DMS 273 treated with DMSO at 0.1 percent for 48 hours (cell line): ENCODE data around the gene TSPAN31.
"Not testable (repeated sequence)": the region's sequence is repeated elsewhere in the genome, so short reads cannot be mapped to it uniquely, and the experiment has no call there.

ENCODE experiments used
- DNase-seq: peaks from one replicate; lab custom pipeline; 2025; lab: John Stamatoyannopoulos, UW

Gene TSPAN31

GRCh38 chr12:57767305-57767698 is 22.5 kb downstream of the TSPAN31 start:
- no peak for DNase-seq

GRCh38 chr12:57767876-57768275 is 23.0 kb downstream of the TSPAN31 start:
- DNase-seq: no peak

GRCh38 chr12:57769594-57769993 is 24.8 kb downstream of the TSPAN31 start:
- DNase-seq: no peak

- no peak for DNase-seq
Measured at GRCh38 chr12:57770734-57771133, 25.9 kb downstream of the TSPAN31 start.

DNA sequence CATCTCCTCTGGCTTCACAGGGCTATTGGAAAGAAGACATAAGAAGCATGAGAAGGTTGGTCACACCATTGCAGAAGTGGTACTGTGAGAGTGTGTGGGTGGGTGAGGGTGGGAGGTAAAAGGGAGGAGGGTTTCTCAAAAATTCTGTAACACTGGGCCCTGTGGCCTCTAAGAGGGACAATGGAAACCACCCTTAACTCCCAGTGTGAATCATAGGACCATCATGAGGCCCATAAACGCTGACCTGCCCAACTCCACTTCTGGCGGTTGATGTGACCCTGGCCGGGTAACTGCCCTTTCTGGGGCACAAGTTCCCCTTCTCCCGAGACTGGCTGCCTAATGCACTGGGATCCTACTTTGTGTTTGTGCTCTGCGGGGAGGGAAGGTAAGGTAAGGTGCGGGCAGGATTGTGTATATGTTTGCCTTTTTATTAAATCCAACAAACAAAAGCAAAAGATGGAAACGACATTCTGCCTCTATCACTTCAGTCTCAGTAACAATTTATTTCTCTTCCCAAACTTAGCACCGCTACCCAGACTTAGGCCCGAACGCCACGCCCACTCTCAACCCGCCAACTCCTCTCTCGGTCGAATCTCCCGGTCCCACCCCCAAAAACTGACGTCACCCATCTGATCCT is 26.5 kb downstream of the TSPAN31 start:
- DNase-seq: peak; percentile 83

DNA sequence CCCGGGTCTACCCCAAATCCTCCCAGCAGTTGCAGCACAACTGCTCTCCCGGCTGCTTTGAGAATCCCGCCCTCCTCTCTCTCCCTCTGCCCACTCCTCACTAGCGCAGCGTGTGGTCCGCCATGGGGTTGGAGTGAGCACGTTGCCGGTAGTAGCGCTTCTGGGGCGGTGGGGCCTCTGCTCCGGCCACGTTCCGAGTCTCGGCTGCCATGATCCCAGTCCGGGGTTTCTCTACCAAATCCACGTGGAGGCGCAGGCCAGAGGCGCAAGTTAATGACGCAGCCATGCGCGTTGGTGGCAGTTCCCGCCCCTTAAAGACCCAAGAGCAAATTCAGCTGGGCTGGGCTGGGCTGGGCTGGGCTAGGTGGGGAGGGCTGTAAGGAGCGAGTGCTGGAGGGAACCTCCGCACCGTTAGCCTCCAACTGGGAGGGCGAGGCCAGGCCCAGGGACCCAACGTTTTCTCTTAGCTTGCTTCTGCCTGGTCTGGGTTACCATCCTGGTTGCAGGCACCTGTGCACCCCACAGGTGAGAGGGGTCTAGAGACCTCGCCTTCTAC is 27.1 kb downstream of the TSPAN31 start, which contains the start of gene METTL1:
Gene METTL1 (minus strand): TSS at position 233 of the 556 bp plus-strand sequence. CDS start 22 bp downstream, at position 211.
- DNase-seq: peak; percentile 88

- no peak for DNase-seq
Measured at GRCh38 chr12:57772429-57773322, 27.8 kb downstream of the TSPAN31 start, which contains the start of gene EEF1AKMT3. Gene EEF1AKMT3, plus strand, starts transcription at chr12:57772614. Its CDS starts 111 bp downstream, at chr12:57772725.

DNA sequence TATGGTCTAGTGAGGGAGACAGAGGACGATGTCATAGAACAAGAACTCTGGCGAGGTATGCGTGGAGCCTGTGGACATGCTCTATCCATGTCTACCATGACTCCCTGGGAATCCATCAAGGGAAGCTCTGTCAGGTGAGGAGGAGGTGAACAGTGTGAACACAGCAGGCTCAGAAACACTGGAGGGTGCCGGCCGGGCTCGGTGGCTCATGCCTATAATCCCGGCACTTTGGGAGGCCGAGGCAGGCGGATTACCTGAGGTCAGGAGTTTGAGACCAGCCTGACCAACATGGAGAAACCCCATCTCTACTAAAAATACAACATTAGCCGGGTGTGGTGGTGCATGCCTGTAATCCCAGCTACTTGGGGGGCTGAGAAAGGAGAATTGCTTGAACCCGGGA is 29.8 kb downstream of the TSPAN31 start:
- not testable (repeated sequence) for DNase-seq

GRCh38 chr12:57775044-57775443 is 30.2 kb downstream of the TSPAN31 start:
- no peak for DNase-seq

GRCh38 chr12:57775563-57776246 is 30.9 kb downstream of the TSPAN31 start:
- no peak for DNase-seq

GRCh38 chr12:57776247-57776587 is 31.4 kb downstream of the TSPAN31 start:
- no peak for DNase-seq

DNA sequence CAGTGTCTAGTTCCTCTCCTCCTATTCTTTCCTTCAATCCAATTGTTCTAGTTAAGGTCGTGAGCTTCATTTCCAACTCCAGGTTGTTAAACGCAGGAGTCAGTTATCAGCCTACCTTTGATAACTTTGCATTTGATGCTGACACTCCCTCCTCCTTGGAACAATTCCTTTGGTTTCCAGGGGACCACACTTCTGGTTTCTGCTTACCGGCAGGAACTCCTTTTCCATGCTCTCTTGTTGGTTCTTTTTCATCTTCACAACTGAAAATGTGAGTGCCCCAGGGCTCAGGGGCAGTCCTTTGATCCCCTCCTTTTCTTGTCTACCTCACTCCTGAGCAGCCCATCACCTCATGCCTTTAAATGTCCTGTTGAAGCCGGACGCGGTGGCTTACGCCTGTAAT is 32.5 kb downstream of the TSPAN31 start:
- DNase-seq: no peak

GRCh38 chr12:57777911-57778310 is 33.1 kb downstream of the TSPAN31 start:
- no peak for DNase-seq

DNA sequence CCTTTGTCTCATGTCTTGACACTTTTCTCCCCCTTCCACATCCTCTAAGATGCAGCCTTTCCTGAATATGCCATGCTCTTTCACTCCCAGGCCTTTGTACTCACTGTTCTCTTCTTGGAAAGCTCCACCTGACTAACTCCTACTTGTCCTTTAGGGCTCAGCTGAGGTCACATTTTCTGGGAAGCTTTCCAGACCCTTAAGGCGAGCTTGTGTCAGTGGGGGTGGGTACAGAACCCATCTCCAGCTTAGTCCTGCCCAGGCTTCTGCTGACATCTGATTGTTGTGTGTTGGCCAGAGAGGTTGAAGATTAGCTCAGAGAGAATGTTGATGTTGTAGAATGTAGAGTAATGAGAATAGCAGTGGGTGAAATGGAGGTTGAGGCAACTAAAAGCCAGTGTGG is 34.9 kb downstream of the TSPAN31 start:
- DNase-seq: no peak

GRCh38 chr12:57780284-57780897 is 35.6 kb downstream of the TSPAN31 start:
- DNase-seq: no peak

GRCh38 chr12:57781244-57781643 is 36.4 kb downstream of the TSPAN31 start:
- no peak for DNase-seq

GRCh38 chr12:57781801-57782200 is 37.0 kb downstream of the TSPAN31 start:
- DNase-seq: no peak

DNA sequence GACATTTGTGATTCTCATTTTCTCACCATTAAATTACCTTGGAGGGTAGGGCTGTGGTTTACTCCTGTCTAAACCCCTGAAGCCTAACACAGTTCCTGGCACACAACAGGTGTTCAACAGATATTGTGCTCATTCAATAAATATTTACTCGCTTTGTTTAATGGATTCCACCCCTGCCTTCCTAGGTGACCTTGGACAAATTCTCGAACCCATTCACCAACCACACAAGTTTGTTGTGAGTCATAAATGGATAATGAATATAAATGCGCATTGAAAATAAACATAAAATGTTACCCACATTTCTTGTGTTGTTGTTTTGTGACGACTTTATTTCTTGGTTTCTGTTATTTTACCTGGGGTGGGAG is 37.4 kb downstream of the TSPAN31 start:
- DNase-seq: no peak

DNA sequence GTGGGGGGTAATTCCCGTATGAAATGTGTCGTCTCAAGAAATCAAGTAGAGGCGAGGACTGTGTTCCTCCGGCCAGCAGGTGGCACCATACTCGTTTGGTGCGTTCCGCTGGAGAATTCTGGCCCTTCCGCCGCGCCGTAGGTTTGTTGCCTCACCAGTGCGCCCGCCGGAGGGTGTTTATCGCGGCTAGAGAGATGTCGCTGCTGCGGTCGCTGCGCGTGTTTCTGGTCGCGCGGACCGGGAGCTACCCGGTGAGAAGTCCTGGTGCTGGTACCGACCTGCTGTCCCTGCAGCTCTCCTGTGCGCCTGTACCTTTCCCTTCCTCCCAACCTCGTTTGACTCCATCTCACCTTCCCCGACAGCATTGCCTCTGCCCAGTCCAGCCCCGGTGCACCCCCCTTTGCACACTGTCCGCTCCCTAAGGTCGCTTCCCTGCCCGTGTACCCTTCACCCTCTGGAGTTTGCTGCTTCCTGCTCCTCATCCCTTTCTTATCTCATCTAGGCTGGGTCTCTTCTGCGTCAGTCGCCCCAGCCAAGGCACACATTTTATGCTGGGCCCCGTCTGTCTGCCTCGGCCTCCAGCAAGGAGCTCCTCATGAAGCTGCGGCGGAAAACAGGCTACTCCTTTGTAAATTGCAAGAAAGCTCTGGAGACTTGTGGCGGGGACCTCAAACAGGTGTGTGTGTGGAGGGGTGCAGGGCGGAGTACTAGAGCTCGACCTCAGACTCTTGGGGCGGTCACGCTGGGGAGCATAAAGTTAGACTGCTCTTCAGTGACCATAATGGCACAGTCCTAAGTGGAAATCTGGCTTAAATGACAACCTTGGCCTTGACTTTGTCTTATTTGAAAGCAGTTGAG is 38.0 kb downstream of the TSPAN31 start, which contains the start of gene TSFM:
Gene TSFM (plus strand): TSS at position 180 of the 858 bp plus-strand sequence. CDS start 15 bp downstream, at position 195.
- peak; percentile 39 for DNase-seq

- DNase-seq: no peak
Measured at GRCh38 chr12:57783466-57783801, 38.6 kb downstream of the TSPAN31 start.

GRCh38 chr12:57783861-57784260 is 39.0 kb downstream of the TSPAN31 start:
- DNase-seq: no peak
